GM18526 (cell line): ENCODE data around the gene TBR1.

Experiments used
- POLR2A ChIP-seq: IDR thresholded peaks from 3 replicates; pipeline ENCODE4 v1.6.1; 2011; ENCODE audit not compliant: insufficient read length; ENCODE audit errors: extremely low read depth

The TBR1 gene

GRCh38 chr2:161406316-161406715, 9.8 kb upstream of the TBR1 start:
- TF ChIP-seq POLR2A = no peak

DNA sequence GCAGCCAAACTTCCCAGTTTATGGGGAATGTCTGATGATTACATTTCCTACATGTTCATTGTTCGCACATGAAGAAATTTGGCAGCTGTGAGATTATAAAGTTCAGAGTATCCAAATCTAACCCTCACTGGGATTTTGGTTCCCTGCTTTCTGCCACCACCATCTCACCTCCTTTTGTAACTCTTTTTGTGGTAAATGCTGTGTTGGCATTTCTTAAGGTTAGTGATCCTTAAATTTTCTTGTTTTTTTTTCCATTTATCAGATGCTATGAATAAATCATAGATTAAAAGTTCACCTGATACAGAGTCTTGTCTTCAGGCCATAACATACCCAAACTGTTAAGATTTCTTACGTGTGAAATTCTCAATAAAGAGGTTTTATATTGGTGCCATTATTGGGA, 8.5 kb upstream of the TBR1 start:
- no peak for TF ChIP-seq POLR2A

GRCh38 chr2:161409308-161409907, 6.7 kb upstream of the TBR1 start:
- TF ChIP-seq POLR2A = no peak

GRCh38 chr2:161412346-161412745, 3.8 kb upstream of the TBR1 start:
- no peak for TF ChIP-seq POLR2A

- no peak for TF ChIP-seq POLR2A
Observed at GRCh38 chr2:161414042-161415033, 1.8 kb upstream of the TBR1 start.

- no peak for TF ChIP-seq POLR2A
Observed at GRCh38 chr2:161415034-161415986, 787 bp upstream of the TBR1 start.

GRCh38 chr2:161416708-161417437, 776 bp downstream of the TBR1 start:
- TF ChIP-seq POLR2A = no peak

DNA sequence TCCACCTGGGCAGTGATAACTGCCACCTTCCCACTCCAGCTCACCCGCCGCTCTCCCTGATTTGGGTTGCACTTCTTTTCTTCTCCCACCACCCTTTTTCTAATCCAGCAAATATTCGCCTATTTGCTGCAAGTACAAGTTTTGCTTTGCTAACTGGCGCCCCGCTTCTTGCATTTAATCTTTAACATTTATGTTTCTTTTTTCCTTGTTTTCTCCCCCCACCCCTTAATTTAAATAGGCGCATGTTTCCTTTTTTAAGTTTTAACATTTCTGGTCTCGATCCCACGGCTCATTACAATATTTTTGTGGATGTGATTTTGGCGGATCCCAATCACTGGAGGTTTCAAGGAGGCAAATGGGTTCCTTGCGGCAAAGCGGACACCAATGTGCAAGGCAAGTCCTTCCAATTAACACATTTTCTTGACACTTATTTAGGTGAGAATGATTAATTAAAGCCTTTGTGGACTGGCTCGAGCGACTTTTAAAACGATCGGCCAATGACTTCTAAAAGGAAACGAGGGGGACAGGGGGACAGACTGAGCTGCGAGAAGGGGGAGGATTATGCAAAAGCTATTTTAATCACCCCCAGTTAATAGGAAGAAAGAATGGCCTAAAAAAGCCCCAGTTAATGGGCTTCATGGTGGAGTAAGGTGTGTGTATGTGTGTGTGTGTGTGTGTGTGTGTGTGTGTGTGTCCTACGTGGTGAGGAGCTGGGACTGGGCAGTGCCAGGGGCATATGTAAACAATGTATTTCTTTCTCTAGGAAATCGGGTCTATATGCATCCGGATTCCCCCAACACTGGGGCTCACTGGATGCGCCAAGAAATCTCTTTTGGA, 1.6 kb downstream of the TBR1 start:
- no peak for TF ChIP-seq POLR2A

- TF ChIP-seq POLR2A = no peak
Observed at GRCh38 chr2:161418275-161418714, 2.2 kb downstream of the TBR1 start.

GRCh38 chr2:161418715-161419637, 2.9 kb downstream of the TBR1 start:
- TF ChIP-seq POLR2A = no peak

DNA sequence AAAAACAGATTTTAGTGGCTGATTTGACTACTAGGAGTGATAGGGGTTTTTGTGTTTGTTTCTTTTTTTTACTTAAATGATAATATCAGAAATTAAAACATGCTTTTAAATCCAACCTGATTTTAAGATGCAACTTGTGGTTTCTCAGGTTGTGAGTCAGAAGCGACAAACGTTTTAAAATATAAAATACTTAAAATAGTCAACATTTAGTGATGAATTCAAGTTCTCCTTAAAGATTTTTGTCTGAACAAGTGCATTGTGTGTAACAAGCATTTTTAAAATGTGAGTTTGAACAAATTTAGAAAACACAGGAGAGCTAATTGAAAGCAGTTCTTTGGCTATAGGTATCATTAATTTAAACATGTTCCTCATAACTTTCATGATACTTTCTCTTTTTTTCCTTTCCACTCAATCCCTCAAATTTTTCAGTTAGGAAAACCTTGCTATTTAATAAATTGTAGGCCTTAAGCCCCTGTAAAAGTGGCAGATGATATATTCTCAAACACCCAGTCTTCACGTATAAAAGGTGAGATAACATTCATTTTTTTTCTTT, 3.6 kb downstream of the TBR1 start:
- TF ChIP-seq POLR2A = no peak

DNA sequence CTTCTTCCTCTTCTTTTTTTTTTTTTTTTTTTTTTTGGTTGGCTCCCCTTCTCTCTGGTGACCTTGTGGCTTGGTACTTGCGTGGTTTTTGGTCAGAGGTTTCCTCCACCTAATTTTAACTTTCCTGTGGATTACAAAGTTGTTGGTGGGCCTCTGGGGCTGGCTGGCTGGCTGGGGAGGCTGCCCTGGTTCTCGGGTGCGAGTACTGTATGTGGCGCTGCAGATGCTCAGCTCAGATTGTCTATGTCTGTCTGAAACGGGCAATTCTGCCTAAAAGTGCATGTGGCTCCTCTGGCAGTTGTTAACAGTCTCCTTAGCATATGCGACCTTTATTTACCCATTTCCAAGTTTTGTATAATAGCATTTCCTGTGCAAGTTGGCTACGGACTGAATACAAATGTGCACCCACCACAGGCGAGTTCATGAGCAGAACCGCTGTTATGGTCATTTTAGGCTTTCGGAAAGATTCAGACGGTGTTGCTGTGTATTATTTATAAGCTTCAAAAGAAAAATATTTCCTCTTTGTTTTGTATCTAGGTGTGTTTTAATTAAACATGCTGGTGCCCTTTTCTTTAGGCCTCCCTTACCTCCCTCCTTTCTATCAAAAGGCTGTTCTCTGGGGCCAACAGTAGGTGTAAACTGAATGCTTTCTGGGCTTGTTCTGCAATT, 4.4 kb downstream of the TBR1 start:
- TF ChIP-seq POLR2A = no peak

DNA sequence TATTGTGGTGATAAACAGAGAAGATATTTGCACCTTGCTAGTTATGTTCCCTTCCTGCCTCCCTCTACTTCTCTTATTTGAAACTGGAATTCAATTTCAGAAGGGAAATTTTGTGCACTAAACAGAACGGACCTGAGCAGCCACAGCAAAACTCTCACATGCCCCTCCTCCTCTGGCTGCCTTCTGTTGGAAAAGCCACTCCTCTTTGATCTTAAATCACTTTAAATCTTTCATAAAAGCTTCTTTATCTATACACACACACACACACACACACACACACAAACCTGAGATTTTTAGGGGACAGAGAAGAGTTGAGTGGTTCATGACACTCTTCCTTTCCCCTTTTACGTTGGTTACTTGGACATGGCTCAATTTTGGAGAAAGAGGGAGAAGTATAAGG, 5.6 kb downstream of the TBR1 start:
- no peak for TF ChIP-seq POLR2A
